Measurements from ENCODE around the gene TCEA2. TPM values are rescaled to one million over a fixed set of nuclear protein-coding genes. Genes with fewer than 3 reads are reported as not detected.

The TCEA2 gene
- total and polyA plus RNA-seq, 2 of the 13 experiments (the other 11 are each of a cell fraction or from before 2014, with no cell fraction given): 28.1 to 33.7 TPM

DNA sequence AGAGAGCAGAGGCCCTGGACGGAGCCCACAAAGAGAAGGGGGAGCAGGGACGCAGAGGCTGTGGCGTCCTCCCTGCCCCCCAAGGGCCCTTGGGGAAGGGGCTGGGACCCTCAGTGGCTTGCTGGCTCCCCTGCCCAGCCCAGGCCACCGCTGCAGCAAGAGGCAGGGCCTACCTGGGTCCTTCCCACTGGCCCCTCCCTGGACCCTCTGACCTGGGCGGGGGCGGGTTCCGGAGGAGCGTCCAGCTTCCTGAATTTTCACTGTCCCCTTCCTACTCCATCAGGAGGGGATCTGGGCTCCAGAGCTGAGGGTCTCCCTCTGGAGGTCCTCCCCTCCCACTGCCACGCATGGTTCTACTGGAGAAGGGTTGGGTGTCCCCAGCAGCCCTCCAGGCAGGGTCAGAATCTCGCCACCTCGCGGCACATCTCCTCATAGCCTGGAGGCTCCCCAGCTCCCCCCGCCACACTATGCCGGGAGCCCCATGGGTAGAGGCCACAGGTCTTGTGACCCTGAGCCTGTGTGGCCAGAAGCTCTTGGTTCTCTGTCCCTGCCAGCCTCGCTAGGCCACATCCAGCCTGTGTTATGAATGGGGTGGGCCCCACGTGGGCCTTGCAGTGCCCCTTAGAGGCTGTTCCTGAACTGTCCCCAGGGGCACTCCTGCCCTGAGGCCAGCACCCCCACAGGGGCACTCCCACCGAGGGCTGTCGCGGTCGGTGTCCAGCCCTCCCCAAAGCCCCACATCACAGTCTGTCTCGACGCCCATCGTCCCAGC lies 12.6 kb upstream of the TCEA2 start (continued):
- peak; percentile 69 for TF ChIP-seq XRCC5 (optimal IDR thresholded peaks at IDR 0.05; ENCODE audit: low read length)
- TF ChIP-seq ZNF781 (CRISPR knock-in tag; IDR thresholded peaks at IDR 0.05; ENCODE audit: borderline replicate concordance, not compliant biosample characterization): no peak
- TF ChIP-seq CBFB (CRISPR knock-in tag; IDR thresholded peaks at IDR 0.05): peak; percentile 33; the same call in 1 of the 2 replicates
- TF ChIP-seq CEBPG (CRISPR knock-in tag; IDR thresholded peaks at IDR 0.05): no peak; the same call in 1 of the 2 replicates
- TF ChIP-seq, protein P1, sequence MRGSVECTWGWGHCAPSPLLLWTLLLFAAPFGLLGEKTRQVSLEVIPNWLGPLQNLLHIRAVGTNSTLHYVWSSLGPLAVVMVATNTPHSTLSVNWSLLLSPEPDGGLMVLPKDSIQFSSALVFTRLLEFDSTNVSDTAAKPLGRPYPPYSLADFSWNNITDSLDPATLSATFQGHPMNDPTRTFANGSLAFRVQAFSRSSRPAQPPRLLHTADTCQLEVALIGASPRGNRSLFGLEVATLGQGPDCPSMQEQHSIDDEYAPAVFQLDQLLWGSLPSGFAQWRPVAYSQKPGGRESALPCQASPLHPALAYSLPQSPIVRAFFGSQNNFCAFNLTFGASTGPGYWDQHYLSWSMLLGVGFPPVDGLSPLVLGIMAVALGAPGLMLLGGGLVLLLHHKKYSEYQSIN (CRISPR knock-in tag; IDR thresholded peaks at IDR 0.05; ENCODE audit: borderline replicate concordance): no peak
- TF ChIP-seq MED8 (CRISPR knock-in tag; IDR thresholded peaks at IDR 0.05; ENCODE audit: insufficient replicate concordance): no peak
- TF ChIP-seq SMYD3 (CRISPR knock-in tag; IDR thresholded peaks at IDR 0.05): peak; percentile 95
- no peak for TF ChIP-seq ZNF674 (CRISPR knock-in tag; IDR thresholded peaks at IDR 0.05; ENCODE audit: low read depth)
- no peak; the same call in 1 of the 2 replicates for TF ChIP-seq TGIF2 (CRISPR knock-in tag; IDR thresholded peaks at IDR 0.05)
- TF ChIP-seq REL (CRISPR knock-in tag; conservative IDR thresholded peaks at IDR 0.05): no peak
- TF ChIP-seq ZNF256 (CRISPR knock-in tag; conservative IDR thresholded peaks at IDR 0.05): peak; percentile 54
- no peak for TF ChIP-seq TBX3 (IDR thresholded peaks at IDR 0.05; ENCODE audit: borderline replicate concordance)
- TF ChIP-seq PCBP2 (optimal IDR thresholded peaks at IDR 0.05; ENCODE audit: low read depth, low read length, poor library complexity, severe bottlenecking): no peak
- TF ChIP-seq MAZ (IDR thresholded peaks at IDR 0.05; ENCODE audit: borderline replicate concordance, low read depth, low read length): no peak
- peak; percentile 84 for TF ChIP-seq MAZ (CRISPR knock-in tag; IDR thresholded peaks at IDR 0.05; ENCODE audit: low read depth)
- TF ChIP-seq, protein P2, sequence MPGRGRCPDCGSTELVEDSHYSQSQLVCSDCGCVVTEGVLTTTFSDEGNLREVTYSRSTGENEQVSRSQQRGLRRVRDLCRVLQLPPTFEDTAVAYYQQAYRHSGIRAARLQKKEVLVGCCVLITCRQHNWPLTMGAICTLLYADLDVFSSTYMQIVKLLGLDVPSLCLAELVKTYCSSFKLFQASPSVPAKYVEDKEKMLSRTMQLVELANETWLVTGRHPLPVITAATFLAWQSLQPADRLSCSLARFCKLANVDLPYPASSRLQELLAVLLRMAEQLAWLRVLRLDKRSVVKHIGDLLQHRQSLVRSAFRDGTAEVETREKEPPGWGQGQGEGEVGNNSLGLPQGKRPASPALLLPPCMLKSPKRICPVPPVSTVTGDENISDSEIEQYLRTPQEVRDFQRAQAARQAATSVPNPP (CRISPR knock-in tag; IDR thresholded peaks at IDR 0.05): no peak; the same call in 1 of the 2 replicates
- TF ChIP-seq, protein P3, sequence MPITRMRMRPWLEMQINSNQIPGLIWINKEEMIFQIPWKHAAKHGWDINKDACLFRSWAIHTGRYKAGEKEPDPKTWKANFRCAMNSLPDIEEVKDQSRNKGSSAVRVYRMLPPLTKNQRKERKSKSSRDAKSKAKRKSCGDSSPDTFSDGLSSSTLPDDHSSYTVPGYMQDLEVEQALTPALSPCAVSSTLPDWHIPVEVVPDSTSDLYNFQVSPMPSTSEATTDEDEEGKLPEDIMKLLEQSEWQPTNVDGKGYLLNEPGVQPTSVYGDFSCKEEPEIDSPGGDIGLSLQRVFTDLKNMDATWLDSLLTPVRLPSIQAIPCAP (CRISPR knock-in tag; IDR thresholded peaks at IDR 0.05; ENCODE audit: low read depth): no peak
- TF ChIP-seq, protein P4, sequence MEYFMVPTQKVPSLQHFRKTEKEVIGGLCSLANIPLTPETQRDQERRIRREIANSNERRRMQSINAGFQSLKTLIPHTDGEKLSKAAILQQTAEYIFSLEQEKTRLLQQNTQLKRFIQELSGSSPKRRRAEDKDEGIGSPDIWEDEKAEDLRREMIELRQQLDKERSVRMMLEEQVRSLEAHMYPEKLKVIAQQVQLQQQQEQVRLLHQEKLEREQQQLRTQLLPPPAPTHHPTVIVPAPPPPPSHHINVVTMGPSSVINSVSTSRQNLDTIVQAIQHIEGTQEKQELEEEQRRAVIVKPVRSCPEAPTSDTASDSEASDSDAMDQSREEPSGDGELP (IDR thresholded peaks at IDR 0.05; ENCODE audit: borderline replicate concordance, low read depth): no peak
- no peak; the same call in 1 of the 2 replicates for TF ChIP-seq SMAD9 (CRISPR knock-in tag; IDR thresholded peaks at IDR 0.05)
- TF ChIP-seq, protein P5, sequence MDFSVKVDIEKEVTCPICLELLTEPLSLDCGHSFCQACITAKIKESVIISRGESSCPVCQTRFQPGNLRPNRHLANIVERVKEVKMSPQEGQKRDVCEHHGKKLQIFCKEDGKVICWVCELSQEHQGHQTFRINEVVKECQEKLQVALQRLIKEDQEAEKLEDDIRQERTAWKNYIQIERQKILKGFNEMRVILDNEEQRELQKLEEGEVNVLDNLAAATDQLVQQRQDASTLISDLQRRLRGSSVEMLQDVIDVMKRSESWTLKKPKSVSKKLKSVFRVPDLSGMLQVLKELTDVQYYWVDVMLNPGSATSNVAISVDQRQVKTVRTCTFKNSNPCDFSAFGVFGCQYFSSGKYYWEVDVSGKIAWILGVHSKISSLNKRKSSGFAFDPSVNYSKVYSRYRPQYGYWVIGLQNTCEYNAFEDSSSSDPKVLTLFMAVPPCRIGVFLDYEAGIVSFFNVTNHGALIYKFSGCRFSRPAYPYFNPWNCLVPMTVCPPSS (IDR thresholded peaks at IDR 0.05): no peak
- no peak; the same call in 1 of the 2 replicates for TF ChIP-seq POGZ (CRISPR knock-in tag; IDR thresholded peaks at IDR 0.05)
- no peak for TF ChIP-seq NFYB (CRISPR knock-in tag; IDR thresholded peaks at IDR 0.05)
- no peak for TF ChIP-seq ZNF260 (CRISPR knock-in tag; IDR thresholded peaks at IDR 0.05; ENCODE audit: borderline replicate concordance, low read depth)
- no peak for TF ChIP-seq IRX3 (CRISPR knock-in tag; IDR thresholded peaks at IDR 0.05; ENCODE audit: borderline replicate concordance, low read depth)
- peak; percentile 64 for TF ChIP-seq FOSL1 (CRISPR knock-in tag; IDR thresholded peaks at IDR 0.05; ENCODE audit: borderline replicate concordance)
